ENCODE results near the gene OSBPL2.

Gene OSBPL2

DNA sequence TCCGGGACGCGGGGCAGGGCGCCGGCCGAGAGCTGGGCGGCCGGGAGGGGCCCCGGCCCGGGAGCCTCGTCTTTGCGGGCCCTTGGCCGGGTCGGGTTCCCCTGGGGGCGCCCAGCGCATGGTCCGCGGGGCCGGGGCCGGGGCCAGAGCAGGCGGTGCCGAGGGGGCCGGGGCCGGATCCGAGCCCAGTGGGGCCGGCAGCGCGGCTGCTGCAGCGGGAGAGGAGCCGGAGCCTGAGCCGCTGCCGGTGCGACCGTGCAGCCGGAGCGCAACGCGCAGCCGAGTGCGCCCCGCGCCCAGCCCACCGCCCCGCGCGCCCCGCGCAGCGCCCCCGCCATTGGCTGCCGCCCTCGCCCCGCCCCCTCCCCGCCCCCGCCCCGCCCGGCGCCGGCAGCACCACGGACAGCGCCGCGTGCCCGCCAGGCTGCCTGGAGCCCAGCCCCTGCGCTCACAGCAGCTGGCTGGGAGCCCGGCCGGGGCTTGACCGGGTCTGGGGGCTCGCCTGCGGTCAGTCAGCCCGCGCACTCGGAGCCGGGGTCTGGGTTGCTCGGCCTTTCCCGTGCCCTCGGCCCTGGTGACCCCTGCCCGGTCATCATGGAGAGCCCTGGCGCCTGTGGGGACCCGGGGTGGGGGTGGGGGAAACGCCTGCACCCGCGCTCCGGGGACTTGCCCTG lies 18.2 kb upstream of the OSBPL2 start, which contains the start of gene HRH3:
HRH3 (minus strand) TSS at position 287 of the 674 bp plus-strand sequence. CDS start 308 bp downstream, outside the sequence.
- Histone ChIP-seq H3K27ac (no peak within 1 kb of the TSS), H3K4me3 (peak within 1 kb of the TSS in 2 of 7 experiments; percentile 27 to 28)

DNA sequence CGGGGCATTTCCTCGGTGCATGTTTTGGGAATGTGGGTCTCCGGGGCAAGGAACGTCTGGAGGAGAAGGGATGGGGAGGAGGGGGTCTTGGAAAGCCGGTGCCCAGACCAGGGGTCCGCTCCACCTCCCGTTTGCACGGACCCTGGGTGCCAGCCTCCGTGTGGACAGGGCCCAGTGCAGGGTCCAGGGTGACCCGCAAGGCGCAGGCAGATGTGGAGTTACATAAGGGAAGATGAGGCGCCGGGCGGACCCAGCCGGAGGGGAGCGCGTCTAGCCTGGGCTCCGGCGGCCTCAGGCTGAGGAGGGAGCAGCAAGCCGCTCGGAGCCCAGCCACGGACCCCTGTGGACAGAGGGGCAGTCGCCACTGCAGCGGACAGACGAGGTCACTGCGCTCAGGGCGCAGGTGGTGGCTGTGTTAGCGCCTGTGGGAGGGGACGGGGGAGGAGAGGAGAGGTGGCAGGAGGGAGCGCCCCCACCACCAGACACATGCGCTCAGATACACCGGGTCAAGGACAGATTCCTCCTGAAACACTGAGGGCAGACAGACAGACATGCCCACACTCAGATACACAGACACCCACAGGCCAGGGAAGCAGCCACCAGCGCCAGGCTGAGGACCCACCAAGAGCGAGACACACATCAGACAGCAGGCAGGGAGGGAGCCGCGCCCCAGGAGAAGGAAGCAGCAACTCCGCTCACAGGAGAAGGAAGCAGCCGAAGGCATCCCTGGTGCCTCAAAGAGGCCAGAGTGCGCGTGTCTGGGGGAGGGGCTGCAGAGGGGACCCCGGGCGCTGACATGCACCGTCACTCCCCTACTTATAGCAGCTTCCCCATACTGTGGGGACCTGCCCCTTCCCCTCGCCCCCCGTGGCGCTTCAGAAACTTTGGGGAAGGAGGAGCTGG lies 17.4 kb upstream of the OSBPL2 start:
- Histone ChIP-seq H3K4me3 (peak overlapping the region in 1 of 7 experiments; percentile 28), H3K27ac (no peak overlapping the region)

DNA sequence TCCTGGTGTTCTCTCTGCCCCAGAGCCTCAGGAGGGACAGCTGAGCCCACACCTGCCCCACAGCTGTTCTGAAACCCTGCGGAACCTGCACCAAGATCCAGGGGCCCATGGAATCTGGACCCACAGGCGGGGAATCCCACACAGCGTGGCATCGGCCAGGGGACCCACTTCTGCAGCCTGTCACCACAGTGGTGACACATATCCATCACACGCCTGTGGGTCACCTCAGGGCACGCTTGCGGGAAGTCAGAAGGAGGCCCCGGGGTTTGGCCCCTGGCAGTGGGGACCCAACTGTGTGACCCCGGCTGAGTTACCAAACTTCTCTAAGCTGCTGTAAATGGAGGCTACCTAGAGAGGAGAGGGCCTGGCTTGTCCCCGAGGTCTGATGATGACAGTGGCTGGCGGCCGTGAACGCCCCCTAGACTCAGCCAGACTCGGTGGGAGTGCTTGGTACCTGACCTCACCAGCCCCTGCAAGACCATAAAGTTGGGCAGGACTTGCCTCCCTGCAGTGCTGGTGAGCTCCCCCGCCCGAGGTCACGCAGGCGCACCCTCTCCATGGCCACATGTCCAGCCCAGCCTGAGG lies 16.0 kb upstream of the OSBPL2 start:
- Histone ChIP-seq H3K4me3 (no peak overlapping the region), H3K27ac (no peak overlapping the region)

DNA sequence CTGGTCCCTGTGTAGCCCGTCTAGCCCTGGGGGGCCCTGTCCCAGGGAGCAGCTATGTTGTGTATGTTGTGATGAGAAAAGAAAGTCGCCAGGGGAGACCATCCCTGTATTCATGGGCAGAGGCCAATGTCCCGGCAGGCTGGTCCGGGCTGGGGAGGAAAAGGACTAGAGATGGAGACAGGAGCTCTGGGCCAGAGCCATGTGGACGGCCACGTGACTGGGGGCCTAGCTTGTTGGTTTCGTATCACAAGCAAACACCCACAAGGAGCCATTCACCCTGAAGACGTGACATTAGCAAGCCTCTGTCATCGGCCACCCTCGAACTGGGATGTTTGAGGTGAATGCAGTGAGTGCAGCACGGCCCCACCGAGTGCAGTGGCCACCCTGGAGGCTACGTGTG lies 15.3 kb upstream of the OSBPL2 start:
- Histone ChIP-seq H3K27ac (no peak overlapping the region), H3K4me3 (no peak overlapping the region)

DNA sequence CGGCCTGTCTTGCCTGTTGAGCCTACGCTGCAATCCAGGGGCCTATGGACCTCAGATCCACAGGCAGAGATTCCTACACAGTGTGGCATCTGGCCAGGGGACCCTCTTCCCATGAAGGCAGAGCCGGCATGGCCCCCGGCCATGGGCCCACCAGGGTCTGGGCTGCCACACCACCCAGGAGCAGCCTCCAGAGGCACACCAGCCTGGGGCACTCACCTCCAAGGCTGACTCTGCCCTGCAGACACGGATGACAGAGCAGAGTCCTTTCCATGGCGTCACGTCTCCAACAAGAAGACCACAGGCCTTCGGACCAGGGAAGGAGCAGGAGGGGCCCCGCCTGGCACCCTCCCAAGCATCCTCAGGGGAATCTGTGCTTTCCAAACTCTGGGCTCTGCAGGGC lies 14.8 kb upstream of the OSBPL2 start:
- no peak overlapping the region for H3K27ac ChIP-seq
- H3K4me3 ChIP-seq, result no peak overlapping the region

DNA sequence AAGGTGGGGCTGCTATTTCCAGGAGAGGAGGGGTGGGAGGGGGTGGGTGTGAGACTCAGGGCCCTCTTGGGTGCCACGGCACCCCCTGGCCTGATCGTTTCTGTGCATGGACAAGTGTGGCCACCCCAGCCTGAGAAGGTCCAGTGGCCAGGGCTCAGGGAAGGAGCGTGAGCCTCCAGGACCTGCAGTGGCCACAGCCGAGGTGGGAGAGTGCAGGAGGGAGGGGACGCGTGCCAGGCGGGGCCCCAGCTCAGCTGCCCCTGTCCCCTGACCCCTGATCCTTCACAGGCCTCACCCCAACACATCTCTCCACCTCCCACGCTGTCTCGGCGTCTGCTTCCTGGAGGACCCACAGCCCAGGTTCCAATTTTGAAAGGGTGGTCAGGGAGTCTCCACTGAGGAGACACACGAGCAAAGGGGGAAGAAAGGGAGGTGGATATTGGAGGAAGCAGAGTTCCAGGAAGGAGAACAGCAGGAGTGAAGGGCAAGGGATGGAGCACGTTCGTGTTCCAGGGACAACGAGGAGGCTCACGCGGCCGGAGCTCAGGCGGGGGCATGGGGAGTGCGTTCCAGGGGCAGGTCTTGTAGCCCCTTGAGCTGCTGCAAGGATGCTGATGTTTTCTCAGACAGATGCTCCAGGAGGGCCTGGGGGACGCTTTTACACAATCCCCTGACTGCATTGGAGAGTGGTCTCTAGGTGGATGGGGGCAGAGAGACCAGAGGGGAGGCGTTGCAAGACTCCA lies 14.0 kb upstream of the OSBPL2 start:
- no peak overlapping the region for H3K4me3 ChIP-seq
- no peak overlapping the region for H3K27ac ChIP-seq

DNA sequence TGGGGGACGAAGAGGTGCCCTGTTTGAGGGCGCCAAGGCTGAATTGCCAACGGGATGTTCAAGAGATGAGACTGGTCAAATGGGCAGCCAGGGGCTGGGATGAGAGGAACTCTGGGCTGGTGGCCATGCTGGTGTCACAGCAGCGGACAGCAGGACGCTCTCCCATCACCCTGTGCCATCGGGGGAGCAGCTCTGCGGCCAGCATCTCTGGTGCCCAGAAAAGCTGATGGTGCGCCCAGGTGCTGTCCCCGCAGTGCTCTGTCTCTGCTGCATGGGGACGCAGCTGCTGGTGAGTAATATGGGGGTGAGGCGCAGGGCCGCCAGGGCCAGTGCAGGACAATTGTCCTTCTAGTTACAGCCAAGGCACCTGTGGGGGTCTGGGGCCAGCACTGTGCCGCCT lies 13.3 kb upstream of the OSBPL2 start:
- no peak overlapping the region for H3K27ac ChIP-seq
- H3K4me3 ChIP-seq, result no peak overlapping the region

DNA sequence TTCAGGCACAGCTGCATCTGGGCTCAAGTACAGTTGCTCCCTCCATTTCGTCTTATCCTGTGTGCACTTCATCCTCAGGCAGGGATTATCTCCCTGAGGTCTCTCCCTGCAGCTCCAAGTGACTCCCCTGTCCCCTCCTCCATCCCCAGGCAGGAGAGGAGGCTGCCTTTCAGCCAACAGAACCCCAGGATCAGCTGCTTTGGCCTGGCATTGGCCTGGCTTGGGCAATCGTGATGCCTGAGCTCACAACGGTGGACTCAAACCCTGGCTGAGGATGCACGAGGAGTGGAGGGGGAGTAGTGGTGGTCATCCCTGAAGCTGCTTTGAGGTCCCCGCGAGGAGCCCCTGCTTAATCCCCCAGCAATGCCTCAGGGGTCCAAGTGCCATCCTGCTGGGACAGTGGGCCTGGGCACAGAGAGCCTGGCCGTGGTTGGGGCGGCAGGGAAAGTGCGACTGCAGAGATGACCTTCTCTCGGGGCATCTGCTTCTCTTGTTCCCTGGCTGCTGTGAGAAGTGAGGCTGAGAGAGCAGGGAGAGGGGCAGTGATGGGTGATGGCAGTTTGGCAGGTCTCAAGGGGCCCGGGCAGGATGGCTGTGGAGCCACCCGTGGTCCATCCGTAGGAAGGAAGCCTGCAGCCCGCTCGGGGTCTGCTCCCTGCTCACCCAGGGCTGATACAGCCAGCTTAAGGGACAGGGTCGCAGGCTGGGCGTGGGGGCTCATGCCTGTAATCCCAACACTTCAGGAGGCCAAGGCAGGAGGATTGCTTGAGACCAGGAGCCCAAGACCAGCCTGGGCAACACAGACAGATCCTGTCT lies 12.3 kb upstream of the OSBPL2 start:
- Histone ChIP-seq H3K4me3 (no peak overlapping the region), H3K27ac (no peak overlapping the region)

DNA sequence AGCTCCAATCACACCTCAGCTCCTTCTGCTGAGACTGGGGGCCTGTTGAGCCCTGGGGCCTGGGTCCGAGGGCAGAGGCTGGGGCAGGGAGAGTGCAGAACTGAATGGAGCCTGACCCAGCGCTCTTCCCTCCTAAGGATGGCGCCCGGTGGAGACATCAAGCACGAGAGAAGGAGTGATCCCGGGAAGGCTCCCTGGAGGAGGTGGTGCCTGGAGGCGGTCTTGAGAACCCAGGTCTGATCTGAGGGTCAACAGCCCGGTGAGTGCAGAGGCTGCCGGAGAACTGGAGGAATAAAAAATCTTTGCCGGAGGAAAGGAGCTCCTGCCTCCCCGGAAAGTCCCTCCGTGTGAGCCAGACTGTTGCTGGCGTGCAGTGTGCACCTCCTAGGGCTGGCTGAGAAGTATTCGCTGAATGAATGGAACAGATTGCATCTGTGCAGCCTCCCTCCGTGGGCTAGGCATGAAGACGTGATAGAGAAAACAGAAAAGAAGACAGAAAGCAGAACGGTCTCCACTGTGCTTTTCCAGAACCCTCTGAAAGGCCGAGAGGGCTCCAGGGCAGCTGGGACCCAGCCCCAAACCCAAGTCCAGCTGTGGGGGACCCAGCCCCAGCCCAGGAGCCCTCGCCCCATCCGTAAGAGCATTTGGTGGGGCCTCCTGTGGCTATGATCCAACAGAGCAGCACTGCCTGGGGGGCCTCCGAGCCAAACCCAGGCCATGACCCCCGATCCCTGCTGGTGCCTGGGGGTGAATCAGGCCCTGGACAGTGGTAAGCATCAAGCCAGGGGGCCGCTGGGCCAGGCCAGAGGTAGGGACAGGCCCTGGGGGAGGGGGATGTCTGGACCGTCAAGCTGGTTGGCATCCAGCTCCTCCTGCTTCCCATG lies 11.4 kb upstream of the OSBPL2 start:
- H3K27ac ChIP-seq, result no peak overlapping the region

DNA sequence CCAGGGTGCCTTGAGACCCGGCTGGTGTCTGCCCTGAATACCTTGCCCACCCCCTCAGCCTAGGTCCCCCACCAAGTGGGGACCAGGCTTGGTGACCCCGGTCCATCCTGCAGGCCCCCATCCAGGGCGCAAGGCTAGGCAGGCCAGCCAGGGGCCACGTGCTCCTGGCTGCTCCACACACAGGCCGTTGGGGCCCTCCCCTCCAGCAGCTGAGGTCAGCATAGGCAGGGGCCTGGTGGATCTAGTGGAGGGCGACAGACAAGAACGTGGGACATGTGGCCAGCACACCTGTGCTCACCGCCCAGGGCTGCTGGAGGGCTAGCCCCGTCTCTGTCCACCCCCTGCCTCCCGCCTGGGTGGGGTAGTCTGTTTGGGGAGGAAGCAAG lies 10.7 kb upstream of the OSBPL2 start:
- Histone ChIP-seq H3K4me3 (no peak overlapping the region), H3K27ac (no peak overlapping the region)

More for the DNA sequence above, 11.4 kb upstream of the OSBPL2 start:
- no peak overlapping the region for H3K4me3 ChIP-seq

DNA sequence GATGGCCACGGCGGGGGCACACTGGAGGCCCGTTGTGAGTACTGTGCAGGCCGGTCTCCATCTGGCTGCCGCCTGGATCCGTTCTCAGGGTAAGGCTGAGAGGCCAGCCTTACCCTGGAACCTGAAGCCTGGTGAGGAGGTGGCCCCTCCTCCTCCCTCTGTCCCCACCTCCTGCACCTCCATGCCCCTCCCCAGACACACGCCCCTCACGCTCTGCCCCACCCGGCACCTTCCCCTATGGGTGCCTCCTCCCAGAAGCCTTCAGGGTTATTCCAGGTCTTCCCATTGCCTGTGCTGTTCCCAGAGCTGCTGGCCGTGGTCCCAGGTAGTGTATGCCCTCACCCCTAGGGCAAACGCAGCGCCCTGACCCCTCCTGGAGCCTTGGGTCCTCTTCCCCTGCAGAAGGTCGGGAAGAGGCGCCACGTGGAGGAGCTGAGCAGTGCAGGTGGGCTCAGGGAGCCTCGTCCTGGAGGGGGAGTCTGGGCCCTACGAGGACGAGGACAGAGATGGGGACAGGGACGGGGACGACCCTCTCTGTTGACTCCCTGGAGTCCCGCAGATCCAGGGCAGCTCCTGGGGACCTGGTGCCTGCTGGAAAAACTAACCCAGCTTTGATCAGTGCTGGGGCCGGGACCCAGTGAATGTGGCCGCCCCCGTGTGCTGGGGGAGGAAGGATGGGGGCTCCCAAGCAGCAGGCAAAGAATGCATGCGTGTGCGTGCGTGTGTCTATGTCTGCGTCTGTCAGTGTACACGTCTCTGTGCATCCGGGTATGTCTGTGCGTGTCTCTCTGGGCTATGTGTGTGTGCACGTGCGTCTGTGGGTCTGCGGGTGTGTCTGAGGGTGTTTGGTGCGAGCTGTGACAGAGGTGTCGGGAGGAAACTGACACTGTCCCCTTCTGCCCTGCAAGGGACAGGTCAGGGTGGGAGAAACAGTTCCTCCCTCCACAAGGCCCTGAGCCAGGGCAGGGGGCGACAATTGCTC lies 10.1 kb upstream of the OSBPL2 start:
- H3K4me3 ChIP-seq, result no peak overlapping the region
- H3K27ac ChIP-seq, result no peak overlapping the region

DNA sequence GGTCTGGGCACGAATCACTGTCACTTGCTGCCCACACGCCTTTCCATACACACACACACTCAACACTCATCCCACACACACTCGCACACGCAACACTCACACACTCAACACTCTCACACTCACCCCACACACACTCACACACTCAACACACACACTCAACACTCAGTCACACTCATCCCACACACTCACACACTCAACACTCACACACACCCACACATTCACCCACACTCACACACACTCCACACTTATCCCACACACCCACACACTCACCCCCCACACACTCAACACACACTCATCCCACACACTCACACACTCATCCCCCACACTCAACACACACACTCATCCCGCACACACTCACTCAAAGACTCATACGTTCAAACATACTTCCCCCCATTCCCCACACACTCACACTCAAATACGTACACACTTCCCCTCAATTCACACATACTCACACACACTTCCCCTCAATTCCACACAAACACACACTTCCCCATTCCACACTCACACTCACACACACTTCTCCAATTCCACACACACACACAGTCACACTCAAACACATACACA lies 9.3 kb upstream of the OSBPL2 start:
- H3K27ac ChIP-seq, result no peak overlapping the region

DNA sequence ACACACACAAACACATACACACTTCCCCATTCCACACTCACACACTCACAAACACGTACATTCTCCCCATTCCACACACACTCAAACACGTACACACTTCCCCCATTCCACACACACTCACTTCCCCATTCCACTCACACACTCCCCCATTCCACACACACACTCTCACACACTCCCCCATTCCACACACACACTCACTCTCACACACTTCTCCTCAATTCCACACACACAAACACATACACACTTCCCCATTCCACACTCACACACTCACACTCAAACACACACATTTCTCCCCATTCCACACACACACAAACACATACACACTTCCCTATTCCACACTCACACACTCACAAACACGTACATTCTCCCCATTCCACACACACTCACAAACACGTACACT lies 8.7 kb upstream of the OSBPL2 start:
- H3K27ac ChIP-seq, result no peak overlapping the region
- no peak overlapping the region for H3K4me3 ChIP-seq

More for the DNA sequence above, 9.3 kb upstream of the OSBPL2 start:
- no peak overlapping the region for H3K4me3 ChIP-seq

DNA sequence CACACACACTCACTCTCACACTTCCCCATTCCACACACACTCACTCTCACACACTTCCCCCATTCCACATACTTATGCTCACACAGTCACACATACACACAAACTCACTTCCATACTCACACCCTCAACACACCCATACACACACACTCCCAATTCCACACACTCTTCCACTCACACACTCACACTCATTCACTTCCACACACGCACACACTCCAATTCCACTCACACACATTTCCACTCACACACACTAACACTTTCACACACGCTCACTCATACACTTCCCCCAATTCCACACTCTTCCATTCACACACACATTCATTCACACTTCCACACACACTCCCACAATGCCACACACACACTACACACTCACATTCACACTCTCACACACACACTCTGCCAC lies 8.0 kb upstream of the OSBPL2 start:
- Histone ChIP-seq H3K27ac (no peak overlapping the region), H3K4me3 (no peak overlapping the region)

DNA sequence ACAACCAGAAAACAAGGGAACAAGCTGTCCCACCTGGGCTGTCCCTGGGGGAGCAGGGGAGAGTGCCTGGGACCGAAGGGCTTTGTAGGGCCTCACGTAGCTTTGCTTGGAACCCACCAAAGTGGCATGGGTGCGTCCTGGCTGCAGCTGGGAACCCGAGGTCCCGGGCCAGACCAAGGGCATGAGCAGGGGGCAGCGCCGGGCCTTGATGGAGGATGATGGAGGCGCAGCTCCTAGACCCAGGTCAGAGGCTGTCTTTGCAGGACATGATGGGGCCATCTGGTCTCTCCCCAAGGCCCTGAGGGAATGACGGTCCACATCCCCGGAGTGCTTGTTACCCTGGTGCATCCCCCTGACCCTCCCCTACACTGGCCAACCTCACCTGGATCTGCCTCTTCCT lies 7.6 kb upstream of the OSBPL2 start:
- Histone ChIP-seq H3K27ac (no peak overlapping the region), H3K4me3 (no peak overlapping the region)

DNA sequence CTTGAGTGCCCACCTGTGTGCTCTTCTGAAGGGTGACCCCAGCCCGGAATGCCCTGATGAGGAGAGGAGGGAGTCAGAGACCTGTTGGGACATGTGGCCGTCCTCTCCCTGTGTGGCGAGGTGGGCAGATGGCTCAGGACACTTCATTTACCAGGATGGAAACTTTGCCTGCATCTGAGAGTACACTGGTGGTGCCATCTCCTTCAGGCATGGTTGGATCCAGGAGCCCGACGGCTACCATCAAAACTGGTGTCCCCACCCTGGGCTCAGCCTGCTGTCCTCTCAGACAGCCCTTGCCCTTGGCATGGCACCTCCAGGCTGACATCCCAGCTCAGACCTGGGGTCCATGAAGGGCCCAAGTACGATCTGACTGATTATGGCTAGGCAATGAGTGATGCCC lies 7.0 kb upstream of the OSBPL2 start:
- H3K4me3 ChIP-seq, result no peak overlapping the region
- no peak overlapping the region for H3K27ac ChIP-seq

DNA sequence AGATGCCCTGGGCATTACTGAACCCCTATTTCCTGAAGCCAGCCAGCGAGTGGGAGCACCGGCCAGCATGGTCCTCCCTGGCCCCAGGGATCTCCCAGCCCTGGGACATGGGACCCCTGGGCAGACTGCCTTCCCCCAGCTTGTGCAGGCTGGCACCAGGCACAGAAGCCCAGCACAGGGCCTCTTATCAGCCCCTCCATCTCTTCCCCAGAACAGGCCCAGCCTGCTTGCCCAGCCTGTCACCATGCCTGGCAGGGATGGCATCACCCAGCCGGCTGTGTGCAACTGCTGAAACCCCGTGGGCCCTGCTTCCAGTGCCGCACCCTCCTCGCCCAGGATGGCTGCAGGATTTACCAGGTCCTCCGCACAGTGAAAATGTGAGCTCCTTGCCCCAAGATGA lies 6.1 kb upstream of the OSBPL2 start:
- Histone ChIP-seq H3K4me3 (no peak overlapping the region), H3K27ac (peak overlapping the region in 12 of 21 experiments; percentile 42 to 79 (median 66))
